Activated gamma-delta T cell (primary cell): Measurements from ENCODE around the gene CD164L2.

ENCODE experiments used
- DNase-seq: peaks from one replicate; lab custom pipeline; 2025; lab: John Stamatoyannopoulos, UW

CD164L2 gene

DNA sequence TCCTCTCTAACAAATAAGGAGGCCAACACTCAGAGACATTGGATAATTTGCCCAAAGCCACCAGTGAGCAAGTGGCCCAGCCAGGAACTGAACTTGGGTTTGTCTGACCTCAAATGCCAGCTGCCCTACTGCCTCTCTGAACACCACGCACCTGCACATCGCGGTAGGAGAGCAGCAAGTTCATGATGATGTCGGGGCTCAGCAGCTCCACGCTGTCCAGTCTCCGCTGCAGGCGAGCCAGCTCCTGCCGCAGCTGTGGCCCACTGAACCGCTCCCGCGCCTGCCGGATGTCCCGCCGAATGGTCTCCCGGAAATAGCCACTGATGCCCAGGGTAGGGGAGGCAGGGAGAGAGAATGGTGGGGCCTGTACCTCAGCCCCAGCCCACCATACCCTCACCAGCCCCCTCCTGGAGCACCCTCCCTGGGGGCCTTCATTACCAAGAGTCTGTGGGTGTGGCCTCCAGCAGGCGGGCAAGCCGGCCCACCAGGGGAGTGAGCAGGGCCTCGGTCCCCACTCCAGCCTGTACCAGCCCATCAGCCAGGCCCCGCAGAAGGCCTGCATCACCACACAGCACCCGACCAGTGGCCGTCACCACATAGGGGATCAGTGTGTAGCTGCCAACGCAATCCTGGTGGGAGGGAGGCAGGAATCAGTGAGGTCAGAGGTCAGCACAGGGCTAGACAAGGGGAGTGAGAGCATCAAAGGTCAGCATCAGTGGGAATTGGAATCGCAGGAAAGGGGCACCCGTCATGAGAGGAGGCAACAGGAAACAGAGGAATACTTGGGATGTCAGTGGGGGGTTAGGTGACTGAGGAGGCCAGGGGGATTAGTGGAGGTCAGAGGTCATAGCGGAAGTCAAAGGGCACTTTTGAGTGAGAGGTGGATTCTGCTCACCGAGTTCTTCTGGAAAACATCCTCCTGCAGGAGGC is 19.1 kb downstream of the CD164L2 start:
- no peak for DNase-seq

DNA sequence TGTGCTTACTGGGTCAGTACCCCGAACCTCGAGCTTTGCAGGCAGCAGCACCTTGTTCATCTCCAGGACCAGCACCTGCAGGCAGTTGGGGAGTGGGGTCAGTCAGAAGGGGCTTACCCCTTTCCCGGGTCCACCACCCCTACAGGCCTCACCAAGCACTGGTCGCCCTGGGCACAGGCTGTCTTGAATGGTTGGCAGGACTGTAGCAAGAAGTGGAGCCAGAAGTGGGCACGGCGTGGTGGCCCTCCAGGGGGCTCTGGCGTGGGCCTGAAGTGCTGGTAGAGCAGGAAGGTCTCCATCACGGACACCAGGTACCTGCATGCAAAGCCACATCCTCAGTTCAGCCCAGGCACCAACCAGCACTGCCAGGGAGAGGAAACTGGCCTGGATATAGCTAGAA is 21.6 kb downstream of the CD164L2 start:
- no peak for DNase-seq

DNA sequence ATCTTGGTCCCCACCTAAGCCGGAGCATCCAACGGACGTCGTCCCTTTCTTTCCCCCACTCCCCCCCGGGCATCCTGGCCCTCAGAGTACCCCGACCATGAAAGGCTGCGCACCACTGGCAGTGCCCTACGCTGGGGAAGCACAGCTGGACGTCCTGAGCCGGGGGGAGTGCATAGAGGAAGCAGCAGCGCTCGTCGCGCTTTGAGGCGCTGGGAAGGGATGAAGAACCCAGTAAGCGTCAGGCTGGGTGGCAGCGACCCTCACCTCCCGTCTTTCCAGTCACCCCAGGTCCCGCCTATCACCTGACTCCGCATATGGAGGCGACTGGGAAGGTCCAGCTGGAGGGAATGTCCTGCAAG is 22.1 kb downstream of the CD164L2 start:
- no peak for DNase-seq

DNA sequence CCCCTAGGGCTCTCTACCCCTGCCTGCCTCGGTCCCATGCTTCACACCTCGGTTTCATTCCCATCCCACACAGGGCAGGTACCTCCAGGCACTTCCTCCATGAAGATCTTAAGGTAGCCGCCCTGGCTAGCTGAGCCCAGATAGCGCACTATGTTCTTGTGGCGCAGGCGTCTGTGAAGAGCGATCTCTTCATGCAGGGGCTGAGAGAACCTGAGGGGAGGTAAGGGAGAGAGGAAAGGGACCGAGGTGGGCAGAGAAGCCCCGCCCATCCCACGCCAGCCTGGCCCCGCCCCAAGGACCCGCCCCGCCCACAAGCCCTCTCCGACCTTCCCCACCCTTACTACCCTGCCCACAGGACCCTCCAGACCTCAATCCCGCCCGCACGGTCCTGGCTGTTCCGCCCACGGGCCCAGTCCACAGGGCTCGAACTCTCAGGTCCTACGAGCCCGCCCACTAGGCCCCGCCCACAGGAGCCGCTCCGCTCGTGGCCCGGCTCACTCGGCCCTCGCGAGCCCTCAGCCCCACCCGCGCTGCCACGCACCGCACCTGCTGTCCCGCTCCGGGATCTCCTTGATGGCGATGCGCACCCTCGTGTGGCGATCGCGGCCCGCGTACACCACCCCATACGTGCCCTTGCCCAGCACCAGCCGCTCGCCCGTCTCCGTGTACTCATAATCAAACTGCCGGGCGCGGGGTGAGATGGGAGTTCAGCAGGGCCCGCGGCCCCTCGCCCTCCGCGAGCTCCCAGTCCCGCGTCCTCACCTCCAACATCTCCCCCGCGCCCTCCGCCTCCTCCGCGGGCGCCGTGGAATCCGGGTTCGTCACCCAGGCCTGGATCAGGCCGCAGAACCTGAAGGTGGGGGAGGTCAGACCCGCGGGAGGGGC is 22.7 kb downstream of the CD164L2 start:
- DNase-seq, result peak; percentile 37

DNA sequence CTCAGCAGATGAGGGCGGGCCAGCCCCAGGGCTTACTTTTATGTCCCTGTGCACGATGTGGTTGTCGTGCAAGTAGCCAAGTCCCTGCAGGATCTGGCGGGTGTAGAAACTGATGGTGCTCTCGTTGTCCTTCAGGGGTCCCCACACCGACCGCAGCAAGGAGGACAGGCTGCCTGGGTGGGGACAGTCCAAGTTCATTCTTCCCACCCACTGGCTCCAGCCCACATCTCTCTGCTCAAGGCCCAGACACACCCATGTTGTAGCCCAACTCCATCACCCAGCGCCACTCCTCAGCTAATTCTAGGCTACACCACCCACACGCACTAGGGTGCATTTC is 23.3 kb downstream of the CD164L2 start:
- DNase-seq, result no peak

DNA sequence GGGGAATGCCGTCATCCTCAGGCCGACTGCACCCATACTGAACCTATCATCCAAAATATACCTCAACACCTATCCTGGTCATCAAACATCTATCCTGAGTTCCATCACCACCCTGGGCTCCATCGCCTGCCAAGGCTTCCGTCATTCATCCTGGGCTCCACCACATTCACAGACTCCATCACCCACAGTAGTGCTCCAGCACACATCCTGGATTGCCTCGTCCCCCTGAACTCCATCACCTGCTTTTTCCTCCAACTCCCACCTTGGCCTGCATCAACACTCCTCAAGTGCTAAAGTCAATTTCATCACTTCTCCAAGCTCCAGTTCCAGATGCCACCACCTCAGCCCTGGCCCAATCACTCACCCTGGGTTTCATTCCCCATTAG is 24.2 kb downstream of the CD164L2 start:
- DNase-seq, result no peak

DNA sequence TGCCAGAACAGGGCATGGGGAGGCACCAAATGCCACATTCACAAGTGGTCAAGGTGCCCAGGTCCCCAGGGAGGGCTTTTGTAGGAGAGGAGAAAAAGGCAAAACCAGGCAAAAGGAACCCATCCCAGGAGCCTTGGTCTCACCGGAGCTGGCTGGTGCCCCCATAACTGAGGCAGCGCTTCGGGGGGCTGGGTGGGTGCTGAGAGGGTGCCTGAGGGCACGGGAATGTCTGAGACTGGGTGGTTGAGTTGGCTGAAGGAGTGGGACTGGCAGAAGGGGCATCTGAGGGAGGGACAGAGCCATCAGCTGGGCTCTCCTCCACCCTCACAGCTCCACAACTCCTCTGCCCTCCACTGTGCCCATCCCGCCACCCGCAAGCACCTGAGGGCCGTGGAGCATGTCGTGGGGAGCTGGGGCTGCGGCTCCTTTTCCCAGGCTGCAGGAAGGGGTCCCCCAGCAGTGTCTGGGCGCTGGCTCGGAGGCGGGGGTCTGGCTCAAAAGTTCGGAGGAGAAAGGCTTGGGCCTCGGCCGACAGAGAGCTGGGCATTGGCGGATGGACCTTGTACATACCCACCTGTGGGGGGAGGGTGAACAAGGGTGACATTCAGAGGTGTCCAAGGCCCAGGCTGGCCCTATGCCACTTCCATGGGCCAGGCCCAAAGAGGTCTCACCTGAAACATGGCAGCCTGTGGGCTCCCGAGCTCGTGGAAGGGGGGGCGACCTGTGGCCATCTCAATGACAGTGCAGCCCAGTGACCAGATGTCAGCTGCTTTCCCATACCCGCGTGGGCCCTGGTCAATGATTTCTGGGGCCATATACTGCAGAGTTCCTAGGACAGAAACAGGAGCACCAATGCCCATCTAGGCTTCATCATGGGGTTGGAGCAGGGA is 24.9 kb downstream of the CD164L2 start:
- no peak for DNase-seq

DNA sequence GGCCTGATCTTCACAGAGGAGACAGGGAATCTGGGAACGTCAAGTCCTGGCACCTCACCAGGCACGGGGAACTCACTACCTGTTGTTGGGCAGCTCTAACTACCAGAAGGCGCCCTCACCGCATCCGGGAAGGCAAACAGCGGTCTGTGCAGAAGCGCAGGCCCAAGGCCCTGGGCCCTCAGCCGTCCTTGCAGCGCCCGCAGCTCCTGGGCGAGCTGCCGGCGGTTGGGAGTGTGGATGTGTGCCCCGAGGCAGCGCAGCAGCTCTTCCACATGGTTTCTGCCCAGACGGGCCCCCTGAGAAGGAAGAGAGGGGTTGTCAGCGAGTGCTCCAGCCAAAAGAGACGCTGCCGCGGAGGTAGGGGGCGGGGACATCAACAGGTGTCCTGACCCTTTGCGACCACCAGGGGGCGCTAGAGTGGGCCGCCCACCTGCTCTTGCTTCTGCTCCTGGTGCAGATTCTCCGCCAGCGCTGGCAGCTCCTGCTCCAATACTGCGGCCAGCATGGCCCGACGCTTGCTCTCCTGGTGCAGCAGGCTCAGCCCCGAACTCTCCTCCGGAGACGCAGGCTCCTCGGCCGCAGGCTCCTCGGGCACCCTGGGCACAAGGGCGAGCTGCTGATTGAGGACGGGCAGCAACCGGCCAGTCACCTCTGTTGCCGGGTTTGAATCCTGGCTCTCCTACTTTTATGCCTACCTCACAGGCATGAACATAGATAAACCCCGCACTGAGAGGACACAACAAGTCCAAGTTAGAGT is 25.7 kb downstream of the CD164L2 start:
- peak; percentile 47 for DNase-seq

DNA sequence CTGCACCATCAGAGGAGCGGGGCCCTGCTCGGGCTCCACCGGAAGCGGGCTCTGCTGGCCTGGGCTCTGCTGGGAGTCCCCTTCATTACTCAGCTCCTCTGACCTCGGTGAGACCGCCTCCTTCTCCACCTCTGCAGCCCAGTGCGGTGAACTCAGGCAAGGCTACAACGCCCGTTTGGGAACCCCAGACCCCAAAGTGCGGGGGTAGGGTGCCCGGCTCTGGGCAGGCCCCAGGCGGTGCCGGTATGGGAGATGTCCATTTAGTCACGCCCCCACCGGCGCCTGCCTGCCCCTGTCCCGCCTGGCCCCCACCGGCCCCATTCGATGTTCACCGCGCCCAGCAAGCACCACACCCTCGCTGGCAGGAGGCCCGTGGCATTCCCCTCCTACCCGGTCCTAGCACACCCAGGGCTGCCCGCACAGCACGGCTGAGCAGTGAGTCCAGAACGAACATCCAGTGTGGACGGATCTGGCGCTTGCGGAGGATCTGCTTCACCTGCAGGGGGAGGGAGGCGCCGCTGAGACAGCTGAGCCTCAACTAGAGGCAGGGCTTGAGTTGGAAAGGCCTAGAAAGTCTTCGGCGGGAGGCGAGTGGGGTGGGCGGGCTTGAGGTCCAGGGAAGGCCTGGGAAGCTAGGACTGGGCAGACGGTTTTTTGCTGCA is 26.4 kb downstream of the CD164L2 start:
- DNase-seq, result no peak

DNA sequence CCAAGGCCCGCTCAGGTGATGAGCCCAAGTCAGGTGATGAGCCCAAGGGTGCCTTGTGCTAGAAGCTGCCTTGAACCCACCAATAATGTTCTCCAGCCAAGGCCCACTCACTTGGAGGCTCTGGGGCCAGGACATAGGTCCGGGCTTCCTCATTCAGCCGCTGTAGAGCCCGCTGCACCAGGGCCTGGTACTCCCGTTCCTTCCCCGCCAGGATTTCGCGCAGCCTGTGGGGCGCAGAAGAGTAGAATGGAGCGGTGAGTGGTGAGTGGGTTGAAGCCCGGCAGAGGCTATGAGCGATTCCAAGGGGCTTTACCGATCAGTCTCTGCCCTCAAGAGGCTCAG is 26.9 kb downstream of the CD164L2 start:
- no peak for DNase-seq

DNA sequence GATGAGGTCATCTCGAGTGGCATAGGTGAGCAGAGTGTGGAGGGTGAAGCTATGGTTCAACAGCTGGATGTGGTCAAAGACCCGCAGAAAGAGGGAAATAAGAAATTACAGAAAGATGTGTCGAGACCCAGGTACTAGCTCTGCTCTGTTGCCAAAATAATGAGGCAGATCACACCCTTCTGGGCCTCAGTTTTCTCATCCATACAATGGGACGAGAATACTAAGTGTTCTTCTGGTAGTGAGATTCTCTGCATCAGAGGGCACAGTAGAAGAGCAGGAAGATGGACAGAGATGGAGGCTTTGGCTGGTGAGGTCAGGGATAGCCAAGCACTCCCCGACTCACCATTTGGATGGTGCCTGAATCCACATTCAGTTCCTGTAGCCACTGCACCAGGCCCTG is 27.4 kb downstream of the CD164L2 start:
- DNase-seq, result no peak

DNA sequence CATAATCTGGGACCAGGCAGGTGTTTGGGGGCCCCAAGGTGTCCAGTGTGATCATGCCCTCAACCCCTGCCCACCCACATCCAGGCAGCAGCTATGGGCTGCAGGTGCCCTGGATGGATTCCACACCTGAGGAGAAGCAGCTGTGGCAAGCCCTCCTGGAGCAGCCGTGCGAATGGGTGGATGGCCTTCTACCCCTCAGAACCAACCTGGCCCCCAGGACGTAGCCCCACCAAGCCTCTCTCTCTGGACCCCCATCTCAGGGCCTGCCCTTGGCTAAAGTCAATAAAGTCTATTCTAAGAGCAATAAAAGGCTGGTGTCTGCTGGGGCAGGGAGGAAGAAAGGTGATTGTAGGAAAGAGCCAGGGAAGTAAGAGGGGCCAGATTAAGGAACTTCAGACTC is 29.5 kb downstream of the CD164L2 start:
- DNase-seq, result no peak

DNA sequence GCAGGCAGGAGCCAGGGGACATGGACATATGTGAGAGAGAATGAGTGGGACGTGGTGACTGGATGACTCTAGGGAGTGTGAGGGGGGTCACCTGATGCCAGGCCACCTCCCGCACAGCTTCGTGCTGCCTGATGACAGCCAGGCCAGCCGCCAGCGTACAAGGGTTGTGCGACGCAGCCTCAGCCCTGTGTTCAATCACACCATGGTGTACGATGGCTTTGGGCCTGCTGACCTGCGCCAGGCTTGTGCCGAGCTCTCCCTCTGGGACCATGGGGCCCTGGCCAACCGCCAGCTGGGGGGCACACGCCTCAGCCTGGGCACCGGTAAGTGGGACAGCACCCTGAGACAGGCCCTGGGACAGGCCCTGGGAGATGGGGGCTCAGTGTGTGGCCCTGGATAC is 30.0 kb downstream of the CD164L2 start:
- DNase-seq, result no peak

DNA sequence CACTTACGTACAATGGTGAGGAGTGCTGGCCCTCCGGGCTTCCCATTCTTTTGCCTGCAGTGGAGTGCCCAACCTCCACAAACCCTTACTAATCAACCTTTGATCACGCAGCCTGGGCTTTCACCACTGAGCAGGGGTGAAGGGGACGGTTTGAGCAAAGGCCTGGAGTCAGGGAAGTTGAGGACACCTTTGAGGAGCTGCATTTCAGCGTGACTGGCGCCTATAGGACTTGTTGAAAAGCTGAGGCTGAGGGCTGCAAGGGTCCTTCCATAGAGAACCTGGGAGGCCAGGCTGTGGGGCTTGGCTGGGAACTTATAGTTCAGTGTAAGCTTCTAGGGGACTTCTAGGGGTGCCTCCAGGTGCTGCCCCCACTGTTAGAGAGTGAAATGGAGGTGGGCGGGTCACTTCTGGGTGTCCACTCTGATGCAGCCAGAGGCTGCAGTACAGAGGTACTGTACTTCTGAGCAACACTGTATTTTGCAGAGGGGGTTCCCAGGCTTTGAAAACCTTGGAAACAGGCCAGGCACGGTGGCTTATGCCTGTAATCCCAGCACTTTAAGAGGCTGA is 31.5 kb downstream of the CD164L2 start:
- no peak for DNase-seq

DNA sequence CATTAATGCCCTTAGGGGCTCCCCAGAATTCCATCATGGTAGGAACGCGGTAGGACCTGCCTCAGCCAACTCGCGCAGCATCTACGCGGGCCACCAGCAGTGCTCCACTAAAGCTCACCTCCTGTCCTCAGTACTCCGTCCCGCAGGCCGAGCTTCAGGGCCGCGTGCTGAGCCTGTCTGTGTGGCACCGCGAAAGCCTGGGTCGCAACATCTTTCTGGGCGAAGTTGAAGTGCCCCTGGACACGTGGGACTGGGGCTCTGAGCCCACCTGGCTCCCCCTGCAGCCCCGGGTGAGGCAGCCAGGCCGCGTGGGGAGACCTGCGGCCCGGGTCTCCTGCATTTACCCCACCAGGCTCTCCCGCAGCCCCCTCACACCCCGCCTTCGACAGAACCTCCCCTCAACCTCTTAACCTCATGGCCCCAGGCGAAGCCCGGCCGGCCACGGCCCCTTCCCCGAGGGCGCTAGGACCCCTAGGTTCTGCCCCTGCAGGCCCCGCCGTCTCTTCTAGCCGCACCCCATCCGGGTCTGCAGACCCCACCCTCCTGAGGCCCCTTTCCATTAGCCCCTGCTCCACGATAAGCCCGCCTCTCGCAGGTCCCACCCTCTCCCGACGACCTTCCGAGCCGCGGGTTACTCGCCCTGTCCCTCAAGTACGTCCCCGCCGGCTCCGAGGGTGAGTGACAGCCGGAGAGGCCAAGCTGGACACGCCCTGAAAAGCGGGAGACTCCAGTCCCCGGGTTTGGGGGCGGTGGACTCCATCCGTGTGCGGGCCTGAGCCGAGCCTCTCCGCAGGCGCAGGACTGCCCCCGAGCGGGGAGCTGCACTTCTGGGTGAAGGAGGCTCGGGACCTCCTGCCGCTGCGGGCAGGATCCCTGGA is 32.2 kb downstream of the CD164L2 start:
- DNase-seq, result no peak

DNA sequence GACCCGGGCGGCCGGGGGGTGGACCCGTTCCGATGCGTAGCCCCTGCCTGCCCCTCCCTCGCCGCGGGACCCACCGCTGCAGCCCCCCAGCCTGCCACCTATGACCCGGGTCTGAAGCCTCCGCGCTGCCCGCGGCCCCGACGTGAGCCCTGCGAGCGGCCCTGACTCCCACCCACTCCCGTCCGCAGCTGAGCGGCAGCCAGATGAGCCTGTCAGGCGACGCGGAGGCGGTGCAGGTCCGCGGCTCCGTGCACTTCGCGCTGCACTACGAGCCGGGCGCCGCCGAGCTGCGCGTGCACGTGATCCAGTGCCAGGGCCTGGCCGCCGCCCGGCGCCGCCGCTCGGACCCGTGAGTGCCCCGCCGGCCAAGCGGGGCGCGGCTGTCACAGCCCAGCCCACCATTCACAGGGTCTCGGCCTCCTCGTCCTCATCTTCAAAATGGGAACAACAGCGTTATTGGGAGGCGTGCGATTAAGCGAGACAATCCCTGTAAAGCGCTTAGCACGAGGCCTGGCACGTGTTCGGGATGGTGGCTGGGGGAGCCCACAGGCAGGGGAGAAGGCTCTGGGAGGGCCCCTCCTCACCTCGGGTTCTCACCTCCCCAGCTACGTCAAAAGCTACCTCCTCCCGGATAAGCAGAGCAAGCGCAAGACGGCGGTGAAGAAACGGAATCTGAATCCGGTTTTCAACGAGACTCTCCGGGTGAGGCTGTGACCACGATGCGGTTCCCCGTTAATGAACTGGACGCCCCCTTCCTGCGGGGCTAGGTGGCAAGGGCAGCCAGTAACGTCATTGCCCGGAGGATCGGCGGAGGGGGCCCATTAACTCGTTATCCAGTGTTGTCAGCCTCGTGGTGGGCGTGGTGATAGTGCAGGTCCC is 33.1 kb downstream of the CD164L2 start:
- DNase-seq, result no peak

DNA sequence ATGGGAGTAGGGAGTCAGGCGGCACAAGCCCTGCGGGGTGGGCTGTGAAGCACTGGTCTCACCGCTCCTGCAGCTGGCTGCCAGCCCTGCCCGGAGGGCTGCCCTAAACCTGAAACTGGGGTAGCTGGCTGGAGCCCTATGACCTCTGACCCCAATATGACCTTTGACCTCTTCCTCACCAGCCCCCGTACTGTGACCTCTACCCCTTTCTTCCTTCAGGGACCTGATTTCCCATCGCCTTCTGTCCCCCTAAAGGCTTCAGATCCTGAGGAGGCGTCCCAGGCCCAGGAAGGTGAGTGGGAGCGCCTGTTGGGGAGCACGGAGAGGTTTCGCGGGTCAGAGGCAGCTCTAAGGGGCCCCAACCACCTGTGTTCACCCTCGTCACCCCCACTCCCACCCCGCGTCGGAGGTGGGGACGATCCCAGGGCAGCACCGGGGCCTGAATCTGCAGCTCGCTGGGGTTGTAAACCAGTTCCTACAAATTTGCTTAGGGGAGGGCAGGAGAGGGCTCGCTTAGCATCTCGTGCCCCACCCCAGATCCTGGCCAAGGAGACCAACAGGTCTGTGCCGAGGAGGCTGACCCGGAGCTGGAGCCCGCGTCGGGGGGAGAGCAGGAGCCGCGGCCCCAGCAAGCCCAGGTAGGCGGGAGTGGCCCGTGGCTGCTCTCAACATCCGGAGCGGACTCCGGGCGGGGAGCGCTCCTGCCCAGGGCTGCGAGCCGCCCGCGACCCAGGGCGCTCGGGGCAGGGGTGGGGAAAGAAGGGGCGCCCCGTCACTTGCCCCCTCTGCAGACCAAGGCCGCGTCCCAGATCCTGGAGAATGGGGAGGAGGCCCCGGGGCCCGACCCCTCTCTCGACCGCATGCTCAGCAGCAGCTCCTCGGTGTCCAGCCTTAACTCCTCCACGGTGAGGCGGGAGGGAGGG is 34.0 kb downstream of the CD164L2 start:
- no peak for DNase-seq
